Upper lobe of left lung (tissue), 4 donors: Measurements from ENCODE around the gene SYT9.

Experiments
- CTCF ChIP-seq, 6 experiments: fragments of 450-650 bp in 4 of 6; fragments of 200-600 bp in 2 of 6; sonication (generic) in 2 of 6; IDR thresholded peaks; one replicate each; pipeline ENCODE4 v1.5.1; 2016 to 2019; ENCODE audit warnings: antibody characterized with exemption in 6 of 6
- POLR2A ChIP-seq, 4 donors: fragments of 450-650 bp; IDR thresholded peaks; one replicate each; pipeline ENCODE4 v1.5.1; 2016 to 2017; ENCODE audit warnings: antibody characterized with exemption in 4 of 4, mild to moderate bottlenecking in 2 of 4
- POLR2AphosphoS5 ChIP-seq, 2 donors: sonication (generic); formaldehyde crosslinking; IDR thresholded peaks; one replicate each; pipeline ENCODE4 v1.5.1; 2017; ENCODE audit warnings: antibody characterized with exemption in 2 of 2

- TF ChIP-seq CTCF (IDR thresholded peaks at IDR 0.05) (no peak), POLR2A (IDR thresholded peaks at IDR 0.05) (no peak), POLR2AphosphoS5 (IDR thresholded peaks at IDR 0.05) (no peak)
These were observed 99.5 kb downstream of the SYT9 start for GRCh38 chr11:7351228-7351627.
